Measurements from ENCODE around the gene TUB.

- TF ChIP-seq CTCF (IDR thresholded peaks at IDR 0.05), result no peak
- TF ChIP-seq POLR2A (IDR thresholded peaks at IDR 0.05), result no peak
Observed at GRCh38 chr11:8097926-8098325, 16.9 kb downstream of the TUB start.

Data from body of pancreas (tissue), 4 donors.